ENCODE data around the gene FAM3A.

FAM3A gene

DNA sequence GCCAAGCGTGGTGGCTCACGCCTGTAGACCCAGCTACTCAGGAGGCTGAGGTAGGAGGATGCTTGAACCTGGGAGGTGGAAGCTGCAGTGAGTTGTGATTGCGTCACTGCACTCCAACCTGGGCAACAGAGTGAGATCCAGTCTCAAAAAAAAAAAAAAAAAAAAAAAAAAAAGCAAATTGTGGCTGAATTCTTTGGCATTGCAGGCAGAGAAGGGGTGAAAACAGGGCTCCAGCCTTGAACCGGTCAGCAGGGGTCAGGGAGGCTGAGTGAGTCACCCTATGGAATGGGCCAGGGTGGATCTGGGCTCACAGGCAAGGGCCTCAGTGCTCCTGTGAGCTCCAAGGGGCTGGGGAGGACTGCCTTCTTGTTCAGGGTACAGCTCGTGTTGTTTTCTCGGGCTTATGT lies 13.2 kb upstream of the FAM3A start:
- Histone ChIP-seq H2AFZ (ENCODE audit: low read length) (no peak overlapping the region), H3K27me3 (ENCODE audit: insufficient read depth, low read length, poor library complexity, severe bottlenecking) (no peaks in the 10 kb centered on the region), H3K79me2 (ENCODE audit: insufficient read depth, low read length) (no peaks in the 10 kb centered on the region), H3F3A (ENCODE audit: low read depth) (no peaks in the 10 kb centered on the region), H3K4me3 (ENCODE audit: low read length, poor library complexity, severe bottlenecking) (no peak overlapping the region), H3K9me3 (ENCODE audit: insufficient read depth, low read depth, low read length) (no peaks in the 10 kb centered on the region), H3K9ac (ENCODE audit: low read depth, low read length, poor library complexity, severe bottlenecking) (no peak overlapping the region), H3K4me2 (ENCODE audit: low read depth, low read length, poor library complexity, severe bottlenecking) (no peak overlapping the region), H3K9me2 (replicated peaks; ENCODE audit: low read depth, low read length) (no peaks in the 10 kb centered on the region), H3K36me3 (ENCODE audit: insufficient read depth, low read length) (peaks cover 19% of the 10 kb centered on the region; the same call in 1 of the 2 replicates), H4K20me1 (ENCODE audit: insufficient read depth, low read length, poor library complexity, severe bottlenecking) (no peaks in the 10 kb centered on the region), H3K4me1 (ENCODE audit: insufficient read depth, low read length, poor library complexity, severe bottlenecking) (peaks cover 17% of the 10 kb centered on the region)
- TF ChIP-seq, protein P1, sequence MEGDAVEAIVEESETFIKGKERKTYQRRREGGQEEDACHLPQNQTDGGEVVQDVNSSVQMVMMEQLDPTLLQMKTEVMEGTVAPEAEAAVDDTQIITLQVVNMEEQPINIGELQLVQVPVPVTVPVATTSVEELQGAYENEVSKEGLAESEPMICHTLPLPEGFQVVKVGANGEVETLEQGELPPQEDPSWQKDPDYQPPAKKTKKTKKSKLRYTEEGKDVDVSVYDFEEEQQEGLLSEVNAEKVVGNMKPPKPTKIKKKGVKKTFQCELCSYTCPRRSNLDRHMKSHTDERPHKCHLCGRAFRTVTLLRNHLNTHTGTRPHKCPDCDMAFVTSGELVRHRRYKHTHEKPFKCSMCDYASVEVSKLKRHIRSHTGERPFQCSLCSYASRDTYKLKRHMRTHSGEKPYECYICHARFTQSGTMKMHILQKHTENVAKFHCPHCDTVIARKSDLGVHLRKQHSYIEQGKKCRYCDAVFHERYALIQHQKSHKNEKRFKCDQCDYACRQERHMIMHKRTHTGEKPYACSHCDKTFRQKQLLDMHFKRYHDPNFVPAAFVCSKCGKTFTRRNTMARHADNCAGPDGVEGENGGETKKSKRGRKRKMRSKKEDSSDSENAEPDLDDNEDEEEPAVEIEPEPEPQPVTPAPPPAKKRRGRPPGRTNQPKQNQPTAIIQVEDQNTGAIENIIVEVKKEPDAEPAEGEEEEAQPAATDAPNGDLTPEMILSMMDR (conservative IDR thresholded peaks at IDR 0.05; ENCODE audit: low read length), result no peak

DNA sequence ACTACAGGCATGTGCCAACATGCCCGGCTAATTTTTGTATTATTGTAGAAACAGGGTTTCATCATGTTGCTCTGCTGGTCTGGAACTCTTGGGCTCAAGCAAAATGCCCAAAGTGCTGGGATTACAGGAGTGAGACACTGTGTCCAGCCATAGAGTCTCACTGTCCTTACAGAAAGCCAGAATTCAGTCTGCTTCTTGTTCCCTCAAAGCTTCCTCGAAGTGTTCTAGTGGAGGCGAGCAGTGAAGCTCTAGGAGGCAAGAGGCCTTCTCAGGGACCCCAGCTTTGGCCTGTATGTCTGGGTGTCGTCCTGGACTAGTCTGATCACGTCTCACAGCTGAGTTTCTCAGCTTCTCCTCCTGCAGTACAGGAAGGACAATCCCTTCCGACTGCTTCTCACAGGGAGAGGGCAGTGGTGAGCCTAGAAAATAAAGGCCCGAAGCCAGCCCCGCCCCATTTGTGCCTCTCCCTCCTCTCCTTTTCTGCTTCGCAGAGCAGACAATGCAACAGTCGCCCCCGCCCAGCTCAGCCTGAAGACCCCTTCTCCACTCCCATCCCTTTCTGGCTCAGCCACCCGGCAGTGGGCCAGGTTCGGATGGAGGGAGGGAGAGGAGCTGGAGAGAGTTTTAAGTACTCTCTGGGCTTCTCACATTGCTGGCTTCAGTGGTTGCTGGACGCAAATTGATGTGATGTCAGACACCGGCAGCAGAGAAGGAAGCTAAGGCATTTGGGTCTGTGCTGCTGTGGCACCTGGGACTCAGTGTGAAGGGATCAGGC lies 11.1 kb upstream of the FAM3A start:
- Histone ChIP-seq H3K4me3 (ENCODE audit: low read length, poor library complexity, severe bottlenecking) (no peak overlapping the region), H4K20me1 (ENCODE audit: insufficient read depth, low read length, poor library complexity, severe bottlenecking) (no peaks in the 10 kb centered on the region), H3K9me2 (replicated peaks; ENCODE audit: low read depth, low read length) (no peaks in the 10 kb centered on the region), H3F3A (ENCODE audit: low read depth) (no peaks in the 10 kb centered on the region), H3K4me1 (ENCODE audit: insufficient read depth, low read length, poor library complexity, severe bottlenecking) (peaks cover 17% of the 10 kb centered on the region), H3K4me2 (ENCODE audit: low read depth, low read length, poor library complexity, severe bottlenecking) (peak overlapping the region; percentile 66), H3K9me3 (ENCODE audit: insufficient read depth, low read depth, low read length) (no peaks in the 10 kb centered on the region), H2AFZ (ENCODE audit: low read length) (peak overlapping the region; percentile 74), H3K79me2 (ENCODE audit: insufficient read depth, low read length) (no peaks in the 10 kb centered on the region), H3K27me3 (ENCODE audit: insufficient read depth, low read length, poor library complexity, severe bottlenecking) (no peaks in the 10 kb centered on the region), H3K36me3 (ENCODE audit: insufficient read depth, low read length) (no peaks in the 10 kb centered on the region; the same call in 1 of the 2 replicates), H3K9ac (ENCODE audit: low read depth, low read length, poor library complexity, severe bottlenecking) (peak overlapping the region; percentile 74)
- TF ChIP-seq, protein P1 (conservative IDR thresholded peaks at IDR 0.05; ENCODE audit: low read length), result peak; percentile 48
- no peak for TF ChIP-seq EZH2phosphoT487 (IDR thresholded peaks at IDR 0.05; ENCODE audit: borderline replicate concordance)

DNA sequence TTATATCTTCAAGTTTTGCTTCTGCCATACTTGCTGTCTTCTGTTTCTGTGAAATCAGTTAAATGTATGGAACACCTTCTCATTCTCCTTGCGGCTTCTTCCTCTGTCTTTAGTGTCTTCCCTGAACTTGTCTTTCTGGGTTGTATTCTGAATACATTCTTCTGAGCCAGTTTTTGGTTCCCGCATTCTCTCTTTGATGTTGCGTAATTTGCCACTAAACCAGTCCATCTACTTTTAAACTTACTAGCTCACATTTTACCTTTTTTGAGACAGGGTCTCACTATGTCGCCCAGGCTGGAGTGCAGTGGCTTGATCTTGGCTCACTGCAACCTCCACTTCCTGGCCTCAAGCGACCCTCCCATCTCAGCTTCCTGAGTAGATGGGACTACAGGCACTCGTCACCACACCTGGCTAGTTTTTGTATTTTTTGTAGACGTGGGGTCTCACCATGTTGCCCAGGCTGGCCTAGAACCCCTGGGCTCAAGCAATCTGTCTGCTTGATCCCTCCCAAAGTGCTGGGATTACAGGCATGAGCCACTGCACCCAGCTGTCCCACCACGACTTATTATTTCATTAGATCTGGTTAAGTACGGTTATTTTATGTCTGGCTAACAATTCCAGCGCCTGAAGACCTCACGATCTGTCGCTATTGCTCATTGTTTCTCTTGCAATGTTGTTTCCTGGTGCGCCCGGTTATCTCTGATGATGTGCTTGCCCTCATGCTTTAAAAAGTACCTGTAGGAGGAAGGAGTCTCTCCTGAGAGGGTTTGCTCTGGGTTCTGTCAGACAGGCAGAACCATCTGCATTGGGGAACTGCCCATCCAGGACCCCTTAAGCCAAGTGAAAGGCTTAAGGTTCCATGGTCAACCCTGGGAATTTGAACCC lies 9.8 kb upstream of the FAM3A start:
- H3K79me2 ChIP-seq (ENCODE audit: insufficient read depth, low read length), result no peaks in the 10 kb centered on the region
- no peaks in the 10 kb centered on the region for H3K27me3 ChIP-seq (ENCODE audit: insufficient read depth, low read length, poor library complexity, severe bottlenecking)
- H3K36me3 ChIP-seq (ENCODE audit: insufficient read depth, low read length), result no peaks in the 10 kb centered on the region
- no peaks in the 10 kb centered on the region for H3F3A ChIP-seq (ENCODE audit: low read depth)
- TF ChIP-seq, protein P1 (conservative IDR thresholded peaks at IDR 0.05; ENCODE audit: low read length), result no peak
- no peak for TF ChIP-seq EZH2phosphoT487 (IDR thresholded peaks at IDR 0.05; ENCODE audit: borderline replicate concordance)
- H3K9me2 ChIP-seq (replicated peaks; ENCODE audit: low read depth, low read length), result no peaks in the 10 kb centered on the region
- H2AFZ ChIP-seq (ENCODE audit: low read length), result no peak overlapping the region
- H3K9ac ChIP-seq (ENCODE audit: low read depth, low read length, poor library complexity, severe bottlenecking), result no peak overlapping the region
- no peak overlapping the region for H3K4me3 ChIP-seq (ENCODE audit: low read length, poor library complexity, severe bottlenecking)
- no peaks in the 10 kb centered on the region for H4K20me1 ChIP-seq (ENCODE audit: insufficient read depth, low read length, poor library complexity, severe bottlenecking)
- peaks cover 17% of the 10 kb centered on the region for H3K4me1 ChIP-seq (ENCODE audit: insufficient read depth, low read length, poor library complexity, severe bottlenecking)
- H3K4me2 ChIP-seq (ENCODE audit: low read depth, low read length, poor library complexity, severe bottlenecking), result no peak overlapping the region
- H3K9me3 ChIP-seq (ENCODE audit: insufficient read depth, low read depth, low read length), result no peaks in the 10 kb centered on the region

All from Loucy (cell line).